ENCODE results near the gene TRIM41. TPM values are rescaled to one million over a fixed set of nuclear protein-coding genes. Genes with fewer than 3 reads are reported as not detected.
"Not testable (repeated sequence)": the region's sequence is repeated elsewhere in the genome, so short reads cannot be mapped to it uniquely, and the experiment has no call there.

TRIM41 gene
- total and polyA plus RNA-seq, 9 donors, result 9.5 to 21.9 (median 19.3) TPM

GRCh38 chr5:181255836-181256578 is 32.9 kb downstream of the TRIM41 start:
- no peak overlapping the region for H3K4me3 ChIP-seq (ENCODE audit: low read length)

DNA sequence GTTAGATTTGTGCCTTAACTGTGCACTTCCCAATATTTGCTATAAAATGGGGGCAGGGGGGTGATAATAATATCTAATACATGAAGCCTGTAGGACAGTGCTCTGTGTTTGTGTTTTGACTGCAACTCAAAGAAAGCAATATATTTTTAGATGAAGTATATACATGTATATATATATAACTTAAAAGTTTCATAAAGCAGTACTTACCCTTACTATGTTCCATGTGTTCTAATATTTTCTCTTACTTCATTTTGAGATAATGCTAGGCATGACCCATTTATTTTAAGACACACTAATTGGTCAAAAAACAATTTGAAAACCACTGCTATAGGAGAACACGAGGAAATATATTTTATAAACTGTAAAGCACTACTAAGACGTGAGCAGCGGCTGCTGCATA is 35.5 kb downstream of the TRIM41 start:
- H3K9me3 ChIP-seq (replicated peaks; ENCODE audit: control insufficient read depth, low read depth, low read length), result no peaks in the 10 kb centered on the region
- H3K27me3 ChIP-seq (ENCODE audit: control insufficient read depth, insufficient read depth, low read length), result no peaks in the 10 kb centered on the region
- WGBS (ENCODE audit: insufficient coverage), result no CpG with 5 or more reads among the region's 3 CpGs
- no peak overlapping the region for H3K27ac ChIP-seq (ENCODE audit: low read length)
- H3K36me3 ChIP-seq (ENCODE audit: control insufficient read depth, insufficient read depth, low read length), result peaks cover 21% of the 10 kb centered on the region
- no peak for DNase-seq
- no peak overlapping the region for H3K4me3 ChIP-seq (ENCODE audit: low read length)
- peaks cover 22% of the 10 kb centered on the region for H3K4me1 ChIP-seq (ENCODE audit: control insufficient read depth, insufficient read depth, low read length)

More at GRCh38 chr5:181255836-181256578, 32.9 kb downstream of the TRIM41 start:
- H3K9me3 ChIP-seq (replicated peaks; ENCODE audit: control insufficient read depth, low read depth, low read length), result no peaks in the 10 kb centered on the region
- no peak overlapping the region for H3K27ac ChIP-seq (ENCODE audit: low read length)
- peaks cover 16% of the 10 kb centered on the region for H3K4me1 ChIP-seq (ENCODE audit: control insufficient read depth, insufficient read depth, low read length)
- DNase-seq, result no peak
- H3K27me3 ChIP-seq (ENCODE audit: control insufficient read depth, insufficient read depth, low read length), result no peaks in the 10 kb centered on the region
- H3K36me3 ChIP-seq (ENCODE audit: control insufficient read depth, insufficient read depth, low read length), result peaks cover 21% of the 10 kb centered on the region
- no CpG with 5 or more reads among the region's 7 CpGs for WGBS (ENCODE audit: insufficient coverage)

GRCh38 chr5:181259283-181259682 is 36.2 kb downstream of the TRIM41 start:
- Histone ChIP-seq H3K4me1 (ENCODE audit: control insufficient read depth, insufficient read depth, low read length) (peaks cover 22% of the 10 kb centered on the region), H3K9me3 (replicated peaks; ENCODE audit: control insufficient read depth, low read depth, low read length) (no peaks in the 10 kb centered on the region)

DNA sequence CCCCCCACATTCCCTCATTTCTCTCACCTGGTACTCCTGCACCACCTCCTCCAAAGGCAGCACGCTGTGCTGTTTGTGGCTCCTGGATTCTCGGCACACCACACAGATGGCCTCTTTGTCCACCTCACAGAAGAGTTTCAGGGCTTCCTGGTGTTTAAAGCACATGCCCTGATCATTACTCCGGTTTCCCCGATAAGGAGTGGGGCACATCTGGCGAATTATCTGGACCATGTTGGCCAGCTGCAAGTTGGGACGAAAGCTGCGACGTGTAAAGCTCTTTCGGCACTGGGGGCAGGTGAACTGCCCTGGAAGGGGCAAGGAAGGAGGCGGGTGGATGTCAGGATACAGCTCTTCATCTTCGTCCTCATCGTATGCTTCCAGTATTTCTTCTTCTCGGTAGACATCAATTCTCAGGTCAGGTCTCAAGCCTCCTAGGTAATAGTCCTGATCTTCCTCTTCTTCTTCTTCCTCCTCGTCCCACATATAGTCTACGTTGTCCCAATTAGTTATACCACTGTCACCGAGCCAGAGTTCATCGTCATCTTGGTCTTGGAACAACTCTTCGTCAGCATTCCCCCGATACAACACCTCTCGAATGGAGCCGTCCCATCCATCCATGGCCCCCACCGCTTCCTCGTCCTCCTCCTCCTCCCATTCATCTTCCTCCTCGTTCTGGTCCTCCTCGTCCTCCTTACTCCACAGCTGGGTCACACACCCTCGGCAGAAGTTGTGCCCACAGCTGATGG is 37.1 kb downstream of the TRIM41 start:
- 3% methylated on average over 20 of the region's 26 CpGs for WGBS (ENCODE audit: insufficient coverage)
- Histone ChIP-seq H3K9me3 (replicated peaks; ENCODE audit: control insufficient read depth, low read depth, low read length) (no peaks in the 10 kb centered on the region), H3K4me1 (ENCODE audit: control insufficient read depth, insufficient read depth, low read length) (peaks cover 22% of the 10 kb centered on the region), H3K4me3 (ENCODE audit: low read length) (peak overlapping the region; percentile 84), H3K27me3 (ENCODE audit: control insufficient read depth, insufficient read depth, low read length) (no peaks in the 10 kb centered on the region), H3K36me3 (ENCODE audit: control insufficient read depth, insufficient read depth, low read length) (peaks cover 27% of the 10 kb centered on the region), H3K27ac (ENCODE audit: low read length) (peak overlapping the region; percentile 97)
- no peak for DNase-seq

More at GRCh38 chr5:181259283-181259682, 36.2 kb downstream of the TRIM41 start:
- no CpG with 5 or more reads among the region's 2 CpGs for WGBS (ENCODE audit: insufficient coverage)
- no peak overlapping the region for H3K27ac ChIP-seq (ENCODE audit: low read length)
- H3K27me3 ChIP-seq (ENCODE audit: control insufficient read depth, insufficient read depth, low read length), result no peaks in the 10 kb centered on the region
- DNase-seq, result no peak
- H3K4me3 ChIP-seq (ENCODE audit: low read length), result peak overlapping the region; percentile 84
- peaks cover 25% of the 10 kb centered on the region for H3K36me3 ChIP-seq (ENCODE audit: control insufficient read depth, insufficient read depth, low read length)

GRCh38 chr5:181260720-181261319 is 37.7 kb downstream of the TRIM41 start, which contains the start of gene TRIM52:
Gene TRIM52, minus strand, starts transcription at chr5:181261143. Its CDS starts 330 bp downstream, at chr5:181260813.
- peak; percentile 97 for DNase-seq
- Histone ChIP-seq H3K4me3 (ENCODE audit: low read length) (peak within 1 kb of the TSS; percentile 84), H3K27ac (ENCODE audit: low read length) (peak within 1 kb of the TSS; percentile 97), H3K27me3 (ENCODE audit: control insufficient read depth, insufficient read depth, low read length) (no peaks in the 10 kb centered on the region), H3K9me3 (replicated peaks; ENCODE audit: control insufficient read depth, low read depth, low read length) (no peaks in the 10 kb centered on the region), H3K4me1 (ENCODE audit: control insufficient read depth, insufficient read depth, low read length) (peaks cover 22% of the 10 kb centered on the region), H3K36me3 (ENCODE audit: control insufficient read depth, insufficient read depth, low read length) (peaks cover 29% of the 10 kb centered on the region)
- 0% methylated on average over 41 of the region's 43 CpGs for WGBS (ENCODE audit: insufficient coverage)

- Histone ChIP-seq H3K9me3 (replicated peaks; ENCODE audit: control insufficient read depth, low read depth, low read length) (no peaks in the 10 kb centered on the region), H3K36me3 (ENCODE audit: control insufficient read depth, insufficient read depth, low read length) (peaks cover 29% of the 10 kb centered on the region), H3K27me3 (ENCODE audit: control insufficient read depth, insufficient read depth, low read length) (no peaks in the 10 kb centered on the region), H3K4me3 (ENCODE audit: low read length) (peak overlapping the region; percentile 84), H3K4me1 (ENCODE audit: control insufficient read depth, insufficient read depth, low read length) (peaks cover 22% of the 10 kb centered on the region), H3K27ac (ENCODE audit: low read length) (peak overlapping the region; percentile 97)
- DNase-seq, result peak; percentile 85
- under 1% methylated on average over 46 of the region's 59 CpGs for WGBS (ENCODE audit: insufficient coverage)
Observed at GRCh38 chr5:181261320-181262049, 38.4 kb downstream of the TRIM41 start.

- no peak overlapping the region for H3K4me3 ChIP-seq (ENCODE audit: low read length)
- no peaks in the 10 kb centered on the region for H3K27me3 ChIP-seq (ENCODE audit: control insufficient read depth, insufficient read depth, low read length)
- peaks cover 19% of the 10 kb centered on the region for H3K4me1 ChIP-seq (ENCODE audit: control insufficient read depth, insufficient read depth, low read length)
- no peak overlapping the region for H3K27ac ChIP-seq (ENCODE audit: low read length)
- H3K9me3 ChIP-seq (replicated peaks; ENCODE audit: control insufficient read depth, low read depth, low read length), result no peaks in the 10 kb centered on the region
- H3K36me3 ChIP-seq (ENCODE audit: control insufficient read depth, insufficient read depth, low read length), result peaks cover 24% of the 10 kb centered on the region
- WGBS (ENCODE audit: insufficient coverage), result 77% methylated on average over 4 of the region's 5 CpGs
- DNase-seq, result no peak
Observed at GRCh38 chr5:181263633-181264032, 40.6 kb downstream of the TRIM41 start.

DNA sequence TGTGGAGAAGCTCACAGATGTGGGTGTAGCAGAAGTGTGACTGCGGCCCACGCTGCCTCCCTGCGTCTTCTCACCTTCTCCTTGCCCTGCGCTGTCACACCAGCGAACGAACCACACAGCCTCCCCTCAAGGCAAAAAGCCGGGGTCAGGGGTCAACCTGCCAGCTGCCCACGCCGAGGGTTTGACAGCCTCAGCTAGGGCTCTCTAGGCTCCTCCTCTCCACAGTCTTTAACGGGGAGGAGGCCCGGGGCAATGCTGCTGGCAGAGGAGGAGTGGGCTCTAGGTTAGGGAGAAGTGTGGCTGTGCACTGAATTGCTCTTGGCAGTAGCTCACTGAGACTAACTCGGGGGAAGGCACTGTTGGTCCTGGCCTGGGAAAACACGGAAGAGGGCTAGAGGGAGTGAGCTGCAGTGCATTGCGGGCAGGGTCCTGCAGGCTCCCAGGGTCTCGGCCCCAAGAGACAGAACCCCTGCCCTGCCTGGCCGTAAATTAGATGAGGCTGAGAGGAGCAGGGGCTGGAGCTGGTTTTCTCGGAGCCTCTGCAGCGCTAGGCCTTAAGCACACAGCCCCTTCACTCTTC is 42.1 kb downstream of the TRIM41 start:
- no peaks in the 10 kb centered on the region for H3K9me3 ChIP-seq (replicated peaks; ENCODE audit: control insufficient read depth, low read depth, low read length)
- no peak overlapping the region for H3K27ac ChIP-seq (ENCODE audit: low read length)
- no peak overlapping the region for H3K4me3 ChIP-seq (ENCODE audit: low read length)
- H3K4me1 ChIP-seq (ENCODE audit: control insufficient read depth, insufficient read depth, low read length), result peaks cover 9% of the 10 kb centered on the region
- peaks cover 24% of the 10 kb centered on the region for H3K36me3 ChIP-seq (ENCODE audit: control insufficient read depth, insufficient read depth, low read length)
- H3K27me3 ChIP-seq (ENCODE audit: control insufficient read depth, insufficient read depth, low read length), result no peaks in the 10 kb centered on the region
- 50% methylated on average over 9 of the region's 18 CpGs for WGBS (ENCODE audit: insufficient coverage)
- no peak for DNase-seq

GRCh38 chr5:181267291-181267904 is 44.3 kb downstream of the TRIM41 start:
- H3K27ac ChIP-seq (ENCODE audit: low read length); DNase-seq; H3K4me3 ChIP-seq (ENCODE audit: low read length); H3K9me3 ChIP-seq (replicated peaks; ENCODE audit: control insufficient read depth, low read depth, low read length); H3K27me3 ChIP-seq (ENCODE audit: control insufficient read depth, insufficient read depth, low read length); H3K4me1 ChIP-seq (ENCODE audit: control insufficient read depth, insufficient read depth, low read length): not testable (repeated sequence)
- WGBS (ENCODE audit: insufficient coverage), result 55% methylated on average over 4 of the region's 8 CpGs
- H3K36me3 ChIP-seq (ENCODE audit: control insufficient read depth, insufficient read depth, low read length), result peaks cover 28% of the 10 kb centered on the region

Data from muscle of leg (tissue), 11 donors.